ENCODE measurements around the gene CYBC1. TPM values are rescaled to one million over a fixed set of nuclear protein-coding genes. Genes with fewer than 3 reads are reported as not detected.
A peak's percentile ranks its signal among the peaks of the same experiment; 100 is the strongest.

CYBC1 gene
- total and polyA plus RNA-seq, 9 of the 15 experiments (the other 6 are each of a cell fraction or from before 2014, with no cell fraction given), result 1.3 to 71.8 (median 49.9) TPM

- TF ChIP-seq ZNF511 (CRISPR knock-in tag; IDR thresholded peaks at IDR 0.05) (no peak; the same call in 1 of the 2 replicates), GTF2F1 (IDR thresholded peaks at IDR 0.05; ENCODE audit: low read depth, low read length) (no peak), ZNF140 (CRISPR knock-in tag; IDR thresholded peaks at IDR 0.05) (no peak), STAT5A (IDR thresholded peaks at IDR 0.05; ENCODE audit: borderline replicate concordance, low read length) (no peak; the same call in 1 of the 2 replicates), ZNF184 (CRISPR knock-in tag; IDR thresholded peaks at IDR 0.05) (no peak), SNIP1 (IDR thresholded peaks at IDR 0.05; ENCODE audit: low read depth) (no peak), ZNF384 (IDR thresholded peaks at IDR 0.05; ENCODE audit: low read depth, low read length) (no peak; the same call in 1 of the 2 replicates), SP1 (CRISPR knock-in tag; IDR thresholded peaks at IDR 0.05) (peak; percentile 96), TOE1 (IDR thresholded peaks at IDR 0.05; ENCODE audit: borderline replicate concordance) (peak; percentile 78), TOE1 (CRISPR knock-in tag; IDR thresholded peaks at IDR 0.05; ENCODE audit: borderline replicate concordance, low read depth) (peak; percentile 22; the same call in 1 of the 2 replicates), HMBOX1 (IDR thresholded peaks at IDR 0.05) (peak; percentile 40; the same call in 1 of the 2 replicates), CHCHD3 (CRISPR knock-in tag; IDR thresholded peaks at IDR 0.05) (no peak), GTF3C2 (IDR thresholded peaks at IDR 0.05; ENCODE audit: borderline replicate concordance, extremely low read depth, insufficient read length) (peak; percentile 96), NCOA2 (IDR thresholded peaks at IDR 0.05; ENCODE audit: partially characterized antibody in 2 of 2) (no peak), MEIS2 (IDR thresholded peaks at IDR 0.05; ENCODE audit: partially characterized antibody) (peak; percentile 91), NEUROD1 (IDR thresholded peaks at IDR 0.05; ENCODE audit: borderline replicate concordance, low read depth, low read length, partially characterized antibody) (peak; percentile 74), ZKSCAN1 (IDR thresholded peaks at IDR 0.05; ENCODE audit: low read depth, low read length) (peak; percentile 67; the same call in 1 of the 2 replicates), ZNF24 (IDR thresholded peaks at IDR 0.05) (peak; percentile 61; the same call in 1 of the 2 replicates), HIVEP1 (CRISPR knock-in tag; IDR thresholded peaks at IDR 0.05) (no peak), ZNF408 (CRISPR knock-in tag; IDR thresholded peaks at IDR 0.05; ENCODE audit: low read depth) (no peak), YBX1 (IDR thresholded peaks at IDR 0.05) (no peak), NFE2L1 (tag; IDR thresholded peaks at IDR 0.05; ENCODE audit: borderline replicate concordance, low read depth) (no peak), ZNF699 (CRISPR knock-in tag; IDR thresholded peaks at IDR 0.05; ENCODE audit: insufficient replicate concordance) (no peak), ZNF121 (CRISPR knock-in tag; conservative IDR thresholded peaks at IDR 0.05) (peak; percentile 34; the same call in 1 of the 2 replicates), TCF7 (IDR thresholded peaks at IDR 0.05; ENCODE audit: borderline replicate concordance) (no peak), TBL1XR1 (IDR thresholded peaks at IDR 0.05; ENCODE audit: low read length in 2 of 2) (peak; percentile 31 to 99; a peak in 3 of 4 replicates)
Measured at GRCh38 chr17:82494236-82495055, 43.9 kb upstream of the CYBC1 start (continued).

Data from K562 (cell line).